B cell (primary cell): ENCODE results near the gene HOXD4. TPM values are rescaled to one million over a fixed set of nuclear protein-coding genes. Genes with fewer than 3 reads are reported as not detected.

Source experiments
- ATAC-seq: fragments of 200-7000 bp; cut with Tn5 transposase; one replicate; pipeline ENCODE4 v1.10.0; 2021; ENCODE audit warnings: low read depth, mild to moderate bottlenecking, moderate number of reproducible peaks, moderate library complexity
- CTCF ChIA-PET: fragments of 350-600 bp; sonication (Branson Sonifier 250); formaldehyde crosslinking; loops from one replicate; lab custom pipeline; 2021; ENCODE audit warnings: antibody characterized with exemption, inconsistent platforms; lab: Charles Lee
- POLR2A ChIA-PET: fragments of 350-600 bp; sonication (Branson Sonifier 250); formaldehyde crosslinking; loops from one replicate; lab custom pipeline; 2021; ENCODE audit warnings: antibody characterized with exemption; lab: Charles Lee
- DNase-seq: peaks from one replicate; pipeline ENCODE4 v3.0.0; 2013
- H2AFZ ChIP-seq: 2 replicates; pipeline ENCODE4 v1.6.1; 2012; ENCODE audit warnings: mild to moderate bottlenecking, low read depth, low read length; ENCODE audit not compliant: insufficient read depth, poor library complexity, severe bottlenecking
- H3K27ac ChIP-seq, 2 donors: 1 replicate in 1 of 2; 2 replicates in 1 of 2; pipeline ENCODE4 v1.5.1; 2012 to 2013; ENCODE audit warnings: low read length in 2 of 2, mild to moderate bottlenecking in 2 of 2, moderate library complexity in 1 of 2
- H3K27me3 ChIP-seq, 4 experiments: fragments of 200-600 bp in 1 of 4; sonication (generic) in 1 of 4; replicated peaks in 1 of 4; 1 replicate in 2 of 4; 2 replicates in 2 of 4; pipeline versions ENCODE4 v1.6.1 to v1.7.0; 2013 to 2016; ENCODE audit warnings: low read length in 3 of 4, mild to moderate bottlenecking in 2 of 4, mixed read lengths in 1 of 4, moderate library complexity in 1 of 4; ENCODE audit not compliant: insufficient read depth in 4 of 4, control insufficient read depth in 3 of 4; ENCODE audit errors: control extremely low read depth in 1 of 4
- H3K36me3 ChIP-seq, 2 experiments: replicated peaks in 1 of 2; 1 replicate in 1 of 2; 2 replicates in 1 of 2; pipeline versions ENCODE4 v1.6.1 to v1.7.1; 2013; ENCODE audit warnings: low read length in 1 of 2; ENCODE audit not compliant: insufficient read depth in 2 of 2, control insufficient read depth in 1 of 2; ENCODE audit errors: control extremely low read depth in 1 of 2, extremely low read depth in 1 of 2
- H3K4me1 ChIP-seq, 2 donors: fragments of 200-600 bp in 1 of 2; sonication (generic) in 1 of 2; 1 replicate in 1 of 2; 2 replicates in 1 of 2; pipeline versions ENCODE4 v1.5.1 to v1.6.1; 2013 to 2017; ENCODE audit warnings: low read length in 2 of 2; ENCODE audit not compliant: control insufficient read depth in 2 of 2, insufficient read depth in 2 of 2
- H3K4me2 ChIP-seq: replicated peaks from 2 replicates; pipeline ENCODE3; 2012; ENCODE audit warnings: mild to moderate bottlenecking, low read depth, low read length; ENCODE audit not compliant: poor library complexity, severe bottlenecking
- H3K4me3 ChIP-seq, 5 experiments: fragments of 200-600 bp in 1 of 5; sonication (generic) in 1 of 5; 1 replicate in 3 of 5; 2 replicates in 2 of 5; pipeline versions ENCODE4 v1.5.1 to v1.7.0; 2011 to 2016; ENCODE audit warnings: low read length in 4 of 5, mild to moderate bottlenecking in 4 of 5, low read depth in 2 of 5, control low read depth in 1 of 5, moderate library complexity in 1 of 5; ENCODE audit not compliant: insufficient read depth in 1 of 5; ENCODE audit errors: control extremely low read depth in 1 of 5, extremely low read depth in 1 of 5
- H3K79me2 ChIP-seq: fragments of 200-600 bp; sonication (generic); one replicate; pipeline ENCODE4 v1.6.0; 2016; ENCODE audit warnings: low read length; ENCODE audit not compliant: control insufficient read depth, insufficient read depth
- H3K9ac ChIP-seq: fragments of 200-600 bp; sonication (generic); 2 replicates; pipeline ENCODE4 v1.6.1; 2017; ENCODE audit warnings: mild to moderate bottlenecking, low read length, moderate library complexity
- H3K9me3 ChIP-seq, 3 donors: one replicate each; pipeline versions ENCODE4 v1.6.1 to v1.7.1; 2013; ENCODE audit warnings: low read length in 2 of 3; ENCODE audit not compliant: control insufficient read depth in 2 of 3, insufficient read depth in 1 of 3; ENCODE audit errors: control extremely low read depth in 1 of 3
- H4K20me1 ChIP-seq: 2 replicates; pipeline ENCODE4 v1.6.0; 2012; ENCODE audit warnings: mild to moderate bottlenecking, low read length; ENCODE audit not compliant: insufficient read depth, control insufficient read depth, poor library complexity, severe bottlenecking
- H3K27ac Mint-ChIP-seq: one replicate; pipeline ENCODE4 v1.8.0; 2021; ENCODE audit warnings: mixed read lengths
- H3K27me3 Mint-ChIP-seq: one replicate; pipeline ENCODE4 v1.8.0; 2021; ENCODE audit warnings: mixed read lengths
- H3K4me1 Mint-ChIP-seq: one replicate; pipeline ENCODE4 v1.8.0; 2021; ENCODE audit warnings: mixed read lengths
- H3K4me3 Mint-ChIP-seq: one replicate; pipeline ENCODE4 v1.8.0; 2021; ENCODE audit warnings: mixed read lengths
- H3K9me3 Mint-ChIP-seq: one replicate; pipeline ENCODE4 v1.8.0; 2022; ENCODE audit warnings: mixed read lengths; ENCODE audit not compliant: insufficient read depth
- CTCF ChIP-seq: fragments of 200-600 bp; IDR thresholded peaks from one replicate; pipeline ENCODE4 v1.8.0; 2022; ENCODE audit warnings: antibody characterized with exemption, mild to moderate bottlenecking
- EZH2 ChIP-seq: IDR thresholded peaks from 2 replicates; pipeline ENCODE4 v1.6.1; 2012; ENCODE audit warnings: borderline replicate concordance, low read depth, mild to moderate bottlenecking, moderate library complexity, low read length; ENCODE audit not compliant: insufficient read depth, poor library complexity, severe bottlenecking
- WGBS: methylation state at CpG from one replicate; pipeline ENCODE4 v1.1.5; 2013; ENCODE audit warnings: missing lambda C conversion rate; ENCODE audit not compliant: insufficient coverage; 5-methylcytosine and 5-hydroxymethylcytosine counted together
- intact Hi-C: fragments of 100-400 bp; cut with micrococcal nuclease; formaldehyde crosslinking; loops from one replicate; pipeline ENCODE4 v1.10.0; 2022
- polyA plus RNA-seq: library from polyadenylated mRNA; depleted of rRNA; stranded (reverse); fragments of >200 nt; gene quantifications from 2 replicates; pipeline ENCODE4 v1.2.3, GENCODE V29; 2012
- total RNA-seq, 2 donors: library from RNA; stranded (reverse); fragments of 120-200 nt in 1 of 2; gene quantifications; 1 replicate in 1 of 2; 2 replicates in 1 of 2; pipeline versions ENCODE4 v1.2.3 to v1.2.4, GENCODE V29; 2013 to 2022

Gene HOXD4
- total and polyA plus RNA-seq, 2 donors (not counting 1 experiment from before 2014, with no cell fraction given), result not detected

DNA sequence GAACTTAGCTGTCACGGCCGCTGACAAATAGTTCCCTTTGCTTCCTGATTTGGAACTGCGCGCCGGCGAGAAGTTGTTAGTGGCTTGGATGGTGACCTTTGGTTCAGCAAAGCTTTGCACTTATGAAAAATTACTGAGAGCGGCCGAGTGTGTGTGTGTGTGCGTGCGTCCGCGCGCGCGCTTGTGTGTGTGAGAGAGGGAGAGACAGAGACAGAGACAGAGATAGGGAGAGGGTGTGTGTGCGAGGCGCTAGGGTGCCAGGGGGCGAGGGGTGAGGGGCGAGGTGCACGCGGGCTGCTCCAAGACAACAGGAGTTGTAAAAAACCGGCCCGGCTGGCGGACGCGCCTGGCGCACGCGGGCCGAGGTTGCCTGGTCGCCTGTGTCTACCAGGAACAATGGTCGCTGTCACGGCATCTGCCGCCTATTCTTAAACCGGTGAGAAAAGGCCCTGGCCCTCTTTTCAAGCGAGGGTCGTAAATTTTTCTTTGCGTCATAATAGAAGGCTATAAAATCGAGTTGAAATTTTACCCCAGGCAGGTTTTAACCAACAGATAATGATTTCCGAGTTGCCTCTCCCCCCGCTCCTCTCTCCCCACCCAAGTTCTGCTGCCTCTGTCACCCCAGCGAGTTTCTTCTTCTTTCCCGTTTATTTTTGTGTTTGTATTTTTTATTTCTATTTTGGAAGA lies 6.3 kb downstream of the HOXD4 start:
- H3K4me1 ChIP-seq, result peaks cover 8 to 14% of the 10 kb centered on the region in 2 donors
- H3K9me3 ChIP-seq, result peaks cover 0 to 46% (median 0%) of the 10 kb centered on the region in 3 donors
- no peaks in the 10 kb centered on the region for H3K79me2 ChIP-seq
- no peak overlapping the region for H2AFZ ChIP-seq
- POLR2A ChIA-PET, result no interaction called here
- CTCF ChIA-PET, result interaction anchor here (1.6 kb wide), 1 partner anchor 60 kb away, joined by 3 read pairs; no protein-coding TSS in a partner anchor
- H3K27me3 ChIP-seq, result peaks cover 0 to 86% (median 48%) of the 10 kb centered on the region in 4 experiments
- ATAC-seq, result no peak
- Mint-ChIP-seq H3K27me3 (peaks cover 68% of the 10 kb centered on the region), H3K9me3 (peaks cover 2% of the 10 kb centered on the region), H3K4me1 (peaks cover 3% of the 10 kb centered on the region), H3K4me3 (peak overlapping the region; percentile 41), H3K27ac (no peak overlapping the region)
- peak; percentile 31 for DNase-seq
- no peak overlapping the region for H3K27ac ChIP-seq
- H3K4me2 ChIP-seq, result peak overlapping the region; percentile 30
- H3K36me3 ChIP-seq, result no peaks in the 10 kb centered on the region
- no peak for TF ChIP-seq CTCF
- no peaks in the 10 kb centered on the region for H4K20me1 ChIP-seq
- H3K4me3 ChIP-seq, result no peak overlapping the region
- intact Hi-C loops, result no loop called here
- H3K9ac ChIP-seq, result no peak overlapping the region
- WGBS, result 13% methylated on average over 39 of the region's 43 CpGs

- Histone ChIP-seq H4K20me1 (no peaks in the 10 kb centered on the region), H3K4me2 (no peak overlapping the region), H3K27me3 (peaks cover 0 to 87% (median 51%) of the 10 kb centered on the region in 4 experiments), H3K79me2 (no peaks in the 10 kb centered on the region), H3K27ac (no peak overlapping the region), H3K9me3 (peaks cover 0 to 51% (median 0%) of the 10 kb centered on the region in 3 donors), H3K36me3 (no peaks in the 10 kb centered on the region), H3K4me3 (no peak overlapping the region), H2AFZ (no peak overlapping the region), H3K9ac (no peak overlapping the region), H3K4me1 (peaks cover 8 to 14% of the 10 kb centered on the region in 2 donors)
- intact Hi-C loops, result no loop called here
- TF ChIP-seq EZH2 (no peak), CTCF (no peak)
- peaks cover 2% of the 10 kb centered on the region for H3K9me3 Mint-ChIP-seq
- ChIA-PET POLR2A (no interaction called here), CTCF (no interaction called here)
- peaks cover 3% of the 10 kb centered on the region for H3K4me1 Mint-ChIP-seq
- H3K4me3 Mint-ChIP-seq, result no peak overlapping the region
- H3K27me3 Mint-ChIP-seq, result peaks cover 67% of the 10 kb centered on the region
- DNase-seq (peak; percentile 17), ATAC-seq (no peak)
- no peak overlapping the region for H3K27ac Mint-ChIP-seq
- WGBS, result 12% methylated on average over 16 of the region's 22 CpGs
Measured at GRCh38 chr2:176158186-176158591, 6.8 kb downstream of the HOXD4 start.
